Trophoblast cell (in vitro differentiated cells and primary cell): Measurements from ENCODE around the gene CD48.

ENCODE experiments used
- DNase-seq, 2 donors: peaks; one replicate each; pipeline ENCODE4 v3.0.0-alpha.2; 2016
- H2AFZ ChIP-seq: 2 replicates; pipeline ENCODE4 v1.6.1; 2013; ENCODE audit warnings: low read length, moderate library complexity, mild to moderate bottlenecking; ENCODE audit not compliant: insufficient read depth, poor library complexity
- H2AK5ac ChIP-seq: 2 replicates; pipeline ENCODE4 v1.6.1; 2013; ENCODE audit warnings: mild to moderate bottlenecking, low read length
- H2BK120ac ChIP-seq: 2 replicates; pipeline ENCODE4 v1.6.1; 2013; ENCODE audit warnings: low read length, mild to moderate bottlenecking, moderate library complexity; ENCODE audit not compliant: insufficient read depth, poor library complexity
- H2BK12ac ChIP-seq: 2 replicates; pipeline ENCODE4 v1.6.1; 2013; ENCODE audit warnings: mild to moderate bottlenecking, low read length, moderate library complexity
- H2BK5ac ChIP-seq: 2 replicates; pipeline ENCODE4 v1.6.1; 2013; ENCODE audit warnings: low read length, low read depth, moderate library complexity, mild to moderate bottlenecking; ENCODE audit not compliant: poor library complexity
- H3K14ac ChIP-seq: 2 replicates; pipeline ENCODE4 v1.6.1; 2013; ENCODE audit warnings: mild to moderate bottlenecking, low read length
- H3K18ac ChIP-seq: 2 replicates; pipeline ENCODE4 v1.6.1; 2013; ENCODE audit warnings: mild to moderate bottlenecking, low read length
- H3K23ac ChIP-seq: 2 replicates; pipeline ENCODE4 v1.6.1; 2013; ENCODE audit warnings: low read length
- H3K27ac ChIP-seq: 2 replicates; pipeline ENCODE4 v1.5.1; 2013; ENCODE audit warnings: low read depth, mild to moderate bottlenecking, inconsistent platforms, low read length, moderate library complexity
- H3K27me3 ChIP-seq: 2 replicates; pipeline ENCODE4 v1.6.1; 2013; ENCODE audit warnings: inconsistent platforms, mild to moderate bottlenecking, low read length, moderate library complexity; ENCODE audit not compliant: insufficient read depth
- H3K36me3 ChIP-seq, 2 experiments: 1 replicate in 1 of 2; 2 replicates in 1 of 2; pipeline ENCODE4 v1.6.1; 2013; ENCODE audit warnings: low read length in 2 of 2, mild to moderate bottlenecking in 2 of 2, moderate library complexity in 1 of 2; ENCODE audit not compliant: insufficient read depth in 2 of 2, control insufficient read depth in 1 of 2
- H3K4ac ChIP-seq: 2 replicates; pipeline ENCODE4 v1.6.1; 2013; ENCODE audit warnings: low read depth, mild to moderate bottlenecking, low read length, moderate library complexity
- H3K4me1 ChIP-seq, 2 experiments: 1 replicate in 1 of 2; 2 replicates in 1 of 2; pipeline ENCODE4 v1.6.1; 2013; ENCODE audit warnings: low read length in 2 of 2, mild to moderate bottlenecking in 2 of 2, moderate library complexity in 1 of 2; ENCODE audit not compliant: insufficient read depth in 2 of 2, control insufficient read depth in 1 of 2
- H3K4me2 ChIP-seq: 2 replicates; pipeline ENCODE4 v1.6.1; 2013; ENCODE audit warnings: inconsistent platforms, mild to moderate bottlenecking, low read length, moderate library complexity
- H3K4me3 ChIP-seq: 2 replicates; pipeline ENCODE4 v1.5.1; 2013; ENCODE audit warnings: mild to moderate bottlenecking, low read depth, low read length, inconsistent platforms
- H3K79me1 ChIP-seq: one replicate; pipeline ENCODE4 v1.6.1; 2013; ENCODE audit warnings: low read length
- H3K79me2 ChIP-seq: 2 replicates; pipeline ENCODE4 v1.6.1; 2013; ENCODE audit warnings: low read length, mild to moderate bottlenecking; ENCODE audit not compliant: control insufficient read depth, insufficient read depth, poor library complexity
- H3K9ac ChIP-seq: 2 replicates; pipeline ENCODE4 v1.6.1; 2013; ENCODE audit warnings: mild to moderate bottlenecking, low read length
- H3K9me3 ChIP-seq: 2 replicates; pipeline ENCODE4 v1.6.1; 2013; ENCODE audit warnings: low read depth, mild to moderate bottlenecking, control low read depth, inconsistent platforms, low read length; ENCODE audit not compliant: insufficient read depth
- H4K12ac ChIP-seq: 2 replicates; pipeline ENCODE4 v1.6.1; 2013; ENCODE audit warnings: low read depth, mild to moderate bottlenecking, low read length, moderate library complexity
- H4K8ac ChIP-seq: 2 replicates; pipeline ENCODE4 v1.6.1; 2013; ENCODE audit warnings: low read depth, mild to moderate bottlenecking, low read length, moderate library complexity
- H4K91ac ChIP-seq: one replicate; pipeline ENCODE4 v1.6.1; 2013; ENCODE audit warnings: low read depth, mild to moderate bottlenecking, low read length, moderate library complexity
- WGBS: extraction: QIAGEN DNeasy Blood & Tissue Kit; methylation state at CpG from one replicate; pipeline ENCODE4 v1.1.7; 2013; ENCODE audit warnings: missing lambda C conversion rate; ENCODE audit not compliant: insufficient read length, insufficient coverage; ENCODE audit errors: extremely low coverage; 5-methylcytosine and 5-hydroxymethylcytosine counted together

CD48 gene

GRCh38 chr1:160671603-160672517, 39.8 kb downstream of the CD48 start:
- H4K12ac ChIP-seq, result no peak overlapping the region
- no peaks in the 10 kb centered on the region for H3K79me1 ChIP-seq
- no peak overlapping the region for H3K27ac ChIP-seq
- no peak overlapping the region for H3K9ac ChIP-seq
- no peaks in the 10 kb centered on the region for H3K79me2 ChIP-seq
- H3K4me3 ChIP-seq, result no peak overlapping the region
- no peak overlapping the region for H2BK12ac ChIP-seq
- H4K8ac ChIP-seq, result no peak overlapping the region
- H3K18ac ChIP-seq, result no peak overlapping the region
- H3K4me1 ChIP-seq, result no peaks in the 10 kb centered on the region
- no peak for DNase-seq
- H3K14ac ChIP-seq, result no peak overlapping the region
- no peak overlapping the region for H3K4me2 ChIP-seq
- no peak overlapping the region for H2AFZ ChIP-seq
- H2AK5ac ChIP-seq, result no peak overlapping the region
- no peaks in the 10 kb centered on the region for H3K9me3 ChIP-seq
- H2BK5ac ChIP-seq, result no peak overlapping the region
- no peak overlapping the region for H2BK120ac ChIP-seq
- H3K27me3 ChIP-seq, result no peaks in the 10 kb centered on the region
- no peak overlapping the region for H3K4ac ChIP-seq
- WGBS, result no CpG with 5 or more reads among the region's 3 CpGs
- no peak overlapping the region for H3K23ac ChIP-seq
- no peak overlapping the region for H4K91ac ChIP-seq
- no peaks in the 10 kb centered on the region for H3K36me3 ChIP-seq

GRCh38 chr1:160670701-160671100, 40.9 kb downstream of the CD48 start:
- Histone ChIP-seq H3K4me2 (no peak overlapping the region), H2BK120ac (no peak overlapping the region), H3K9me3 (no peaks in the 10 kb centered on the region), H3K27ac (no peak overlapping the region), H3K4me3 (no peak overlapping the region), H2BK12ac (no peak overlapping the region), H3K79me2 (no peaks in the 10 kb centered on the region), H4K12ac (no peak overlapping the region), H2BK5ac (no peak overlapping the region), H4K91ac (no peak overlapping the region), H3K36me3 (no peaks in the 10 kb centered on the region), H3K9ac (no peak overlapping the region), H3K18ac (no peak overlapping the region), H3K79me1 (no peaks in the 10 kb centered on the region), H3K4ac (no peak overlapping the region), H3K14ac (no peak overlapping the region), H3K23ac (no peak overlapping the region), H2AK5ac (no peak overlapping the region), H3K4me1 (no peaks in the 10 kb centered on the region), H3K27me3 (no peaks in the 10 kb centered on the region), H4K8ac (no peak overlapping the region), H2AFZ (no peak overlapping the region)
- no peak for DNase-seq
- WGBS, result 100% methylated on average over 2 of the region's 4 CpGs

- Histone ChIP-seq H3K36me3 (no peaks in the 10 kb centered on the region), H3K23ac (no peak overlapping the region), H3K27me3 (no peaks in the 10 kb centered on the region), H3K9ac (no peak overlapping the region), H3K79me2 (no peaks in the 10 kb centered on the region), H4K8ac (no peak overlapping the region), H3K14ac (no peak overlapping the region), H2BK12ac (no peak overlapping the region), H3K4me2 (no peak overlapping the region), H3K4ac (no peak overlapping the region), H2AFZ (no peak overlapping the region), H4K91ac (no peak overlapping the region), H2BK5ac (no peak overlapping the region), H3K4me3 (no peak overlapping the region), H2BK120ac (no peak overlapping the region), H2AK5ac (no peak overlapping the region), H3K79me1 (no peaks in the 10 kb centered on the region), H3K27ac (no peak overlapping the region), H3K4me1 (peaks cover 0 to 3% of the 10 kb centered on the region in 2 experiments), H3K18ac (no peak overlapping the region), H4K12ac (no peak overlapping the region), H3K9me3 (no peaks in the 10 kb centered on the region)
- WGBS, result no CpG with 5 or more reads among the region's 20 CpGs
- no peak for DNase-seq
Measured at GRCh38 chr1:160669802-160670201, 41.8 kb downstream of the CD48 start.

- H3K9ac ChIP-seq, result no peak overlapping the region
- peaks cover 0 to 3% of the 10 kb centered on the region in 2 experiments for H3K4me1 ChIP-seq
- H3K4me2 ChIP-seq, result no peak overlapping the region
- H2AFZ ChIP-seq, result no peak overlapping the region
- no peak overlapping the region for H3K4ac ChIP-seq
- no peak overlapping the region for H3K4me3 ChIP-seq
- H2BK5ac ChIP-seq, result no peak overlapping the region
- no peak for DNase-seq
- H3K27ac ChIP-seq, result no peak overlapping the region
- no peak overlapping the region for H2AK5ac ChIP-seq
- no peaks in the 10 kb centered on the region for H3K79me2 ChIP-seq
- no peak overlapping the region for H3K14ac ChIP-seq
- no peaks in the 10 kb centered on the region for H3K79me1 ChIP-seq
- no peak overlapping the region for H2BK12ac ChIP-seq
- no peaks in the 10 kb centered on the region for H3K9me3 ChIP-seq
- H3K23ac ChIP-seq, result no peak overlapping the region
- H3K36me3 ChIP-seq, result no peaks in the 10 kb centered on the region
- H4K12ac ChIP-seq, result no peak overlapping the region
- H3K18ac ChIP-seq, result no peak overlapping the region
- no peak overlapping the region for H2BK120ac ChIP-seq
- H3K27me3 ChIP-seq, result no peaks in the 10 kb centered on the region
- H4K8ac ChIP-seq, result no peak overlapping the region
- no peak overlapping the region for H4K91ac ChIP-seq
Measured at GRCh38 chr1:160669276-160669675, 42.3 kb downstream of the CD48 start.
